ENCODE measurements around the gene HDAC7. TPM values are rescaled to one million over a fixed set of nuclear protein-coding genes. Genes with fewer than 3 reads are reported as not detected.

HDAC7 gene
- total RNA-seq, 1 donor from 2014 or later = 93.2 TPM

DNA sequence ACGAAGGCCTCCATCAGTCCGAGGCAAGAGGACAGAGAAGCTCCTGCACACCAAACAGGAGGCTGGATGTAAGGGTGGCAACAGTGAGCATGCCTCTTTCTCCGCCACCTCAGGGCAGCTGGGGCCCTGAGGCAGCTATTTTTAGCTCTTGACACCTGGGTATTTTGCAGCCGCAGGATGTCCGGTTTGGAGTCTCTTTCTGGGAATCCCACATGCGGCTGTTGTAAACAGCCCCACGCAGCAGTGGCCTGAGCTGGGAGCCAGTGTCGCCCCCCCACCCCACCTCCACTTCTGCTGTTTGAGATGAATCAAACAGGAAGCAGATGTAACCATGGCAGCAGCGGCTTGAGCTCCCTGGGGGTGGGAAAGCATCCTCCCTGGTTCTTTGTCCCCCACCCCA lies 11.7 kb downstream of the HDAC7 start:
- H3K27ac Mint-ChIP-seq (ENCODE audit: unreplicated experiment) = peak overlapping the region; percentile 87

DNA sequence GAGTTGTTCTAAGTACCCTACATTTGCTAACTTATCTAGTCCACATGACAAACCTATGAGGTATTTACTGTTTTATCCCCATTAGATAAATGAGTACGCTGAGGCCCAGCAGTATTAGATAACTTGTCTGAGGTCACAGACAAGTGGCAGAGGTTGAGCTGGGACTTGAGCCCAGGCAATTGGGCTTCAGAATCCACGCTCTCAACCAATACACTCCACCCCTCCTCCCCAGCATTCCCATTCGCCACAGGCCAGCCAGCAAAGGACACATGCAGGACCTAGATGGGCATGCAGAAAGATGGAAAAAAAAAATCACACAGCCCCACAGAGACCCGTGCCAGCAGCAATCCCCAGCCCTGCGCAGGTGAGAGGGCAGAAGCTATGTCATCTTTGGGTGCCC lies 12.4 kb downstream of the HDAC7 start:
- Mint-ChIP-seq H3K27ac (ENCODE audit: unreplicated experiment) (peak overlapping the region; percentile 29), H3K36me3 (ENCODE audit: low read depth) (peaks cover 1% of the 10 kb centered on the region), H3K4me1 (ENCODE audit: low read depth) (peaks cover 87% of the 10 kb centered on the region), H3K4me3 (ENCODE audit: unreplicated experiment) (no peak overlapping the region), H3K9me3 (ENCODE audit: low read depth) (no peaks in the 10 kb centered on the region), H3K27me3 (ENCODE audit: low read depth) (no peaks in the 10 kb centered on the region)
- TF ChIP-seq CTCF (IDR thresholded peaks at IDR 0.05) = no peak
- DNase-seq (ENCODE audit: low spot score) = no peak

More for the DNA sequence above, 11.7 kb downstream of the HDAC7 start:
- Mint-ChIP-seq H3K36me3 (ENCODE audit: low read depth) (peaks cover 1% of the 10 kb centered on the region), H3K27me3 (ENCODE audit: low read depth) (no peaks in the 10 kb centered on the region), H3K4me3 (ENCODE audit: unreplicated experiment) (no peak overlapping the region), H3K9me3 (ENCODE audit: low read depth) (no peaks in the 10 kb centered on the region), H3K4me1 (ENCODE audit: low read depth) (peaks cover 91% of the 10 kb centered on the region)
- no peak for TF ChIP-seq CTCF (IDR thresholded peaks at IDR 0.05)
- DNase-seq (ENCODE audit: low spot score) = no peak

DNA sequence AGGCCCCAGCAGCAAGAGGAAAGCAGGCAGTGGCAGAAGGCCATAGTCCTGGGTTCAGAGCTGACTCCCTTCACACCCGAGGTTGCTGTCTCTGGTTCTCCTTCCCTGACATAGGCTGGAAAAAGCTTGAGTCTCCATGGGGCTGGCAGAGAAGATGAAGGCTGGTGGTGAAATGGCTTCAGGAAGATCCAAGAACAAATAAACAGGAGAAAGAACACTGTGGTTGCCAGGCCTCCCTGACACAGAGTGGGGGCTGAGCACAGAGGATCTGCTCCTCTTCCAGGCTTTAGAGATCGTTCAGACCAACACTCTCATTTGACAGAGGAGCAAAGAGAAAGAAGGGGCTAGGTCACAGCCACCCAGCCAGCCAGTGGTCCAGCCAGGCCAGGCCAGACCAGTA lies 14.3 kb downstream of the HDAC7 start:
- Mint-ChIP-seq H3K9me3 (ENCODE audit: low read depth) (no peaks in the 10 kb centered on the region), H3K27ac (ENCODE audit: unreplicated experiment) (peak overlapping the region; percentile 73), H3K4me1 (ENCODE audit: low read depth) (peaks cover 85% of the 10 kb centered on the region), H3K4me3 (ENCODE audit: unreplicated experiment) (no peak overlapping the region), H3K27me3 (ENCODE audit: low read depth) (no peaks in the 10 kb centered on the region), H3K36me3 (ENCODE audit: low read depth) (peaks cover 1% of the 10 kb centered on the region)
- no peak for TF ChIP-seq CTCF (IDR thresholded peaks at IDR 0.05)
- no peak for DNase-seq (ENCODE audit: low spot score)

- H3K4me3 Mint-ChIP-seq (ENCODE audit: unreplicated experiment) = no peak overlapping the region
- H3K27me3 Mint-ChIP-seq (ENCODE audit: low read depth) = no peaks in the 10 kb centered on the region
- H3K27ac Mint-ChIP-seq (ENCODE audit: unreplicated experiment) = no peak overlapping the region
- TF ChIP-seq CTCF (IDR thresholded peaks at IDR 0.05) = no peak
- H3K4me1 Mint-ChIP-seq (ENCODE audit: low read depth) = peaks cover 85% of the 10 kb centered on the region
- peaks cover 1% of the 10 kb centered on the region for H3K36me3 Mint-ChIP-seq (ENCODE audit: low read depth)
- no peak for DNase-seq (ENCODE audit: low spot score)
- no peaks in the 10 kb centered on the region for H3K9me3 Mint-ChIP-seq (ENCODE audit: low read depth)
Measured at GRCh38 chr12:47804171-47804570, 15.5 kb downstream of the HDAC7 start.

GRCh38 chr12:47803191-47803875 lies 16.4 kb downstream of the HDAC7 start:
- Mint-ChIP-seq H3K4me1 (ENCODE audit: low read depth) (peaks cover 77% of the 10 kb centered on the region), H3K27me3 (ENCODE audit: low read depth) (no peaks in the 10 kb centered on the region), H3K27ac (ENCODE audit: unreplicated experiment) (peak overlapping the region; percentile 69), H3K9me3 (ENCODE audit: low read depth) (no peaks in the 10 kb centered on the region), H3K36me3 (ENCODE audit: low read depth) (peaks cover 1% of the 10 kb centered on the region), H3K4me3 (ENCODE audit: unreplicated experiment) (no peak overlapping the region)
- TF ChIP-seq CTCF (IDR thresholded peaks at IDR 0.05) = no peak
- no peak for DNase-seq (ENCODE audit: low spot score)

Measured in chondrocyte (in vitro differentiated cells).